ENCODE data around the gene SLC1A7. TPM values are rescaled to one million over a fixed set of nuclear protein-coding genes. Genes with fewer than 3 reads are reported as not detected.

The SLC1A7 gene
- polyA plus RNA-seq, 1 experiment: 0.63 TPM

DNA sequence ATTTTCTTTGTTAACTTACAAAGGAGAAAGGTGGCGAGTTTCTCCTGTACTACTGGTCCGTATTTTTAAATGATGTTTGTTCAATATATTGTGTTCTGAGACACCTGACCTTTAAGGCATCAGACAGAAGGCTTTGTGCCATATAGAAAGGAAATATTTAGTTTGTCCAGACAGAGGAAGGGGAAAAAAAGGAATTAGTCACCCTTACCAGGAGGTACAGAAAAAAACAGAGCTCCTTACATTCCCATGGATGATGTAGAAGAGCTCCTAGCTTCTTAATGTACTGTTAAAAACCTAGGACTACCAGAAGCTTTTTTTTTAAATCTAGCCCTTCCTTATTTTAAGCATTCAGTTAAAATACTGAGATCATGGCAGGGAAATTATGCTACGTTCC is 92.9 kb downstream of the SLC1A7 start:
- Histone ChIP-seq H3K27me3 (ENCODE audit: control insufficient read depth, insufficient read depth, low read length) (no peaks in the 10 kb centered on the region), H3K4me3 (ENCODE audit: low read depth, low read length) (no peak overlapping the region), H3K36me3 (ENCODE audit: control insufficient read depth, insufficient read depth, low read length) (peaks cover 4% of the 10 kb centered on the region; the same call in 1 of the 2 replicates)
- no peak for DNase-seq (ENCODE audit: low read depth)
- TF ChIP-seq, protein P1, sequence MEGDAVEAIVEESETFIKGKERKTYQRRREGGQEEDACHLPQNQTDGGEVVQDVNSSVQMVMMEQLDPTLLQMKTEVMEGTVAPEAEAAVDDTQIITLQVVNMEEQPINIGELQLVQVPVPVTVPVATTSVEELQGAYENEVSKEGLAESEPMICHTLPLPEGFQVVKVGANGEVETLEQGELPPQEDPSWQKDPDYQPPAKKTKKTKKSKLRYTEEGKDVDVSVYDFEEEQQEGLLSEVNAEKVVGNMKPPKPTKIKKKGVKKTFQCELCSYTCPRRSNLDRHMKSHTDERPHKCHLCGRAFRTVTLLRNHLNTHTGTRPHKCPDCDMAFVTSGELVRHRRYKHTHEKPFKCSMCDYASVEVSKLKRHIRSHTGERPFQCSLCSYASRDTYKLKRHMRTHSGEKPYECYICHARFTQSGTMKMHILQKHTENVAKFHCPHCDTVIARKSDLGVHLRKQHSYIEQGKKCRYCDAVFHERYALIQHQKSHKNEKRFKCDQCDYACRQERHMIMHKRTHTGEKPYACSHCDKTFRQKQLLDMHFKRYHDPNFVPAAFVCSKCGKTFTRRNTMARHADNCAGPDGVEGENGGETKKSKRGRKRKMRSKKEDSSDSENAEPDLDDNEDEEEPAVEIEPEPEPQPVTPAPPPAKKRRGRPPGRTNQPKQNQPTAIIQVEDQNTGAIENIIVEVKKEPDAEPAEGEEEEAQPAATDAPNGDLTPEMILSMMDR (IDR thresholded peaks at IDR 0.05; ENCODE audit: insufficient read depth, low read depth, low read length): no peak
- CTCF ChIA-PET: no interaction called here
- POLR2A ChIA-PET: no interaction called here

DNA sequence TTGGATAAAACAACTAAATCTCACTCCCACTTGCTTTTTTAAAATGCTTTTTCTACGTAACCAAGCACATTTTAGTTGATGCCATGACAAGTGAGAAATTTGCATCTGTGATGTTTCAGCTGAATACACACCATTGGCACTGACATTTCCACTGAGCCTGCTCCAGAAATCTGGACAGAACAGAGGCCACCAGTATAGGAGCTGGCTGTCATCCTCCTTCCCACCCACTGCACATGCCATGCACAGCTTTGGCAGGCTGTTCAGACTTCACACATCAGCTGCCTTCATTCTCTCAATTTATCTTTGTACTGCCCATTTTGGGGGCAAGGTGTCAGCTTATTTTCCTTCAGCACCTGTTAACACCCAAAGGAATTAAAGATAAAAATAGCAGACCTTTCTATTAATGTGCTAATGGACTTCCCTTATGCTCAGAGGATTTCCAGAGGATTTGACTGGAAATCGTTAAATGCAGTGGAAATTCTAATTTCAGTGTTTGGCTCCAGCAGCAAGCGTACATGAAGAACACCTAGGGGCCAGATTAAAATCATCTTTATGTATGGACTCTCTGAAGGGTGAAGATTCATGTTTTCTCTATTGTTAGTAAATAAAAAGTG is 93.4 kb downstream of the SLC1A7 start:
- ChIA-PET CTCF (no interaction called here), POLR2A (no interaction called here)
- Histone ChIP-seq H3K36me3 (ENCODE audit: control insufficient read depth, insufficient read depth, low read length) (peaks cover 4% of the 10 kb centered on the region; the same call in 1 of the 2 replicates), H3K4me3 (ENCODE audit: low read depth, low read length) (no peak overlapping the region), H3K27me3 (ENCODE audit: control insufficient read depth, insufficient read depth, low read length) (no peaks in the 10 kb centered on the region)
- TF ChIP-seq, protein P1 (IDR thresholded peaks at IDR 0.05; ENCODE audit: insufficient read depth, low read depth, low read length): no peak
- no peak for DNase-seq (ENCODE audit: low read depth)

DNA sequence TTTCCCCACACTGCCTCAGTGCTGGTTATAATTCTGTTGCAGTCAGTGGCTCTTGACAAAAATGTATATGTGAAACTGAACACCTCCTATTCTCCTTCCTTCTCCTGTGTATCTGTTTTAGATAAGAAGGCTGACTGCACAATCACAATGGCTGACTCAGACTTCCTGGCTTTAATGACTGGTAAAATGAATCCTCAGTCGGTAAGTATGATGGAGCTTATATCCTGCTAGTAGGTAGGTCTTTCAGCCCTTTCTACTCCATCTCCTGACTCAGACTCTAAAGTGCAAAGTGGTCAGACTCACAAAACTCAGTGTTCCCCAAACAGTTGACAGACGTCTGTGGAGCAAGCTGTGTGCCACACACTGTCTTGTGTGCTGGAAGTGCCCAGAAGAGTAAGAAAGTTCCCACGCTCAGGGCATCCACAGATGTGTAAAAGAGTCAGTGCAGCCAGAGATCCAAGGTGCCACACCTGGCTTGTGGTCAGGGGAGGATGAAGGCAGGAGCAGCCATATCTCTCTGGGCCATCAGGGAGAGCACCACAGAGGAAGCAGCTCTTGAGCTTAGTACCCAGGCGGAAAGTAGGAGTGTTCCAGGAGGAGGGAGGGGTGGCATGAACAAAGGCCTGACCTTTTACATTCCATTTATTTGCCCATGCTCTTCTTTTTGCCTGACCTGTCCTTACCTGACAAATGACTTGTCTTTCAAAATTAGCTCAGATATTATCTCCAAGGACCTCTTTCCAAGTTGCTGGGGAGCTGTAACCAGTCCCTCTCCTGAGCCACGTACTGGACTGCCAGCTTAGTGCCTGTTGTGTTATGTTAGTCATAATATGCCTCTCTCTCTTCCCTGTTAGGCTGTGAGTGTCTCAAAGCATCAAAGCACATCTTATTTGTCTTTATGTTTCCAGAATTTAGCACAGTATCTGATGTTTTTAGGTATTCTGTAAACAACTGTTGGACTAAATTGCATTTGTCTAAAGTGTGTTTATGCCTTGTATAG is 94.4 kb downstream of the SLC1A7 start:
- TF ChIP-seq, protein P1 (IDR thresholded peaks at IDR 0.05; ENCODE audit: insufficient read depth, low read depth, low read length): no peak
- Histone ChIP-seq H3K27me3 (ENCODE audit: control insufficient read depth, insufficient read depth, low read length) (no peaks in the 10 kb centered on the region), H3K36me3 (ENCODE audit: control insufficient read depth, insufficient read depth, low read length) (0 out of 2 replicates have a peak, but pooled peaks cover 2% of the 10 kb centered on the region), H3K4me3 (ENCODE audit: low read depth, low read length) (no peak overlapping the region)
- ChIA-PET CTCF (interaction anchor here (0.8 to 1.4 kb wide), 3 partner anchors 10 to 32 kb away, joined by 3 to 4 read pairs (median 4); no protein-coding TSS in a partner anchor), POLR2A (no interaction called here)
- DNase-seq (ENCODE audit: low read depth): peak; percentile 36

DNA sequence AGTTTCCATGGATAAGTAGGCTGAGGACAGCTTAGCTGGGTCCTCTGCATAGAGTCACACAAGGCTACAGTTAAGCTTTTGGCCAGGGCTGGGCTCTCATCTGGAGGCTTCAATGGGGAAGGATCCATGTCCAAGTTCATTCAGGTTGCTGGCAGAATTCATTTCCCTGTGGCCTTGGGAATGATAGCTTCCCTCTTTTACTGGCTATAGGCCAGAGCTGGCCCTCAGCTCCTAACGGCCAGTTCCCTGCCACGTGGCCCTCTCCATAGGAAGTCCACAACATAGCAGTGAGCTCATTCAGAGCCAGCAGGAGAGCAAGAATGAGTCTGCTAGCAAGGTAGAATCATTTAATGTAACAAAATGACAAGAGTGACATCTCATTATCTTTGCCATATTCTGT is 95.5 kb downstream of the SLC1A7 start:
- Histone ChIP-seq H3K27me3 (ENCODE audit: control insufficient read depth, insufficient read depth, low read length) (no peaks in the 10 kb centered on the region), H3K4me3 (ENCODE audit: low read depth, low read length) (no peak overlapping the region), H3K36me3 (ENCODE audit: control insufficient read depth, insufficient read depth, low read length) (0 out of 2 replicates have a peak, but pooled peaks cover 2% of the 10 kb centered on the region)
- POLR2A ChIA-PET: interaction anchor here (0.9 kb wide), 1 partner anchor 10 kb away, joined by 3 read pairs; no protein-coding TSS in a partner anchor
- no peak for DNase-seq (ENCODE audit: low read depth)
- TF ChIP-seq, protein P1 (IDR thresholded peaks at IDR 0.05; ENCODE audit: insufficient read depth, low read depth, low read length): no peak
- CTCF ChIA-PET: interaction anchor here (0.8 kb wide), 1 partner anchor 13 kb away, joined by 4 read pairs; no protein-coding TSS in a partner anchor

DNA sequence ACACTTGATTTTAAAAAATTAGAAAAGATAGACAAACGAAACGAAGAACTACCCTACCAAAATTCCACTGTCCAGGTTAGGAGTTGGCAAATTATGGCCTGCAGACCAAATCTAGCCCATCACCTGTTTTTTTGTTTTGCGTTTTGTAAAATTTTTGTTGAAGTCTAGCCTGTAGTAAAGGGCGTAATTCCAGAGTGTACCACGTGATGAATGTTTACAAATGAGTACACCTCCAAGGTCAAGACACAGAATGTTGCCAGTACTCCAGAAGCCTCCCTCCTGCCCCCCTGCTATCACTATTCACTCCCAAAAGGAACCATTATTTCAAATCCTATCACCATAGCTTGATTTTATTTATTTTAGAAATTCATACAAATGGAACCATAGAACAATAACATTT is 97.5 kb downstream of the SLC1A7 start:
- TF ChIP-seq, protein P1 (IDR thresholded peaks at IDR 0.05; ENCODE audit: insufficient read depth, low read depth, low read length): no peak
- Histone ChIP-seq H3K36me3 (ENCODE audit: control insufficient read depth, insufficient read depth, low read length) (0 out of 2 replicates have a peak, but pooled peaks cover 2% of the 10 kb centered on the region), H3K4me3 (ENCODE audit: low read depth, low read length) (no peak overlapping the region), H3K27me3 (ENCODE audit: control insufficient read depth, insufficient read depth, low read length) (no peaks in the 10 kb centered on the region)
- CTCF ChIA-PET: no interaction called here
- POLR2A ChIA-PET: no interaction called here
- DNase-seq (ENCODE audit: low read depth): no peak

Data from BJ (cell line).